SK-N-SH treated with all-trans-retinoic acid at 6 μM for 48 hours (cell line): Measurements from ENCODE around the gene MRPL36.

Experiments used
- PATZ1 ChIP-seq: fragments of 250-450 bp; sonication (Bioruptor Pico); IDR thresholded peaks from 2 replicates; pipeline ENCODE4 v1.8.0; 2020; ENCODE audit warnings: mild to moderate bottlenecking, moderate library complexity, borderline replicate concordance
- TF ChIP-seq, protein P1 (sequence below): fragments of 250-450 bp; sonication (Bioruptor Pico); IDR thresholded peaks from 2 replicates; pipeline ENCODE4 v1.5.1; 2021; ENCODE audit warnings: mild to moderate bottlenecking, moderate library complexity

- TF ChIP-seq PATZ1 (CRISPR knock-in tag): no peak
- TF ChIP-seq, protein P1, sequence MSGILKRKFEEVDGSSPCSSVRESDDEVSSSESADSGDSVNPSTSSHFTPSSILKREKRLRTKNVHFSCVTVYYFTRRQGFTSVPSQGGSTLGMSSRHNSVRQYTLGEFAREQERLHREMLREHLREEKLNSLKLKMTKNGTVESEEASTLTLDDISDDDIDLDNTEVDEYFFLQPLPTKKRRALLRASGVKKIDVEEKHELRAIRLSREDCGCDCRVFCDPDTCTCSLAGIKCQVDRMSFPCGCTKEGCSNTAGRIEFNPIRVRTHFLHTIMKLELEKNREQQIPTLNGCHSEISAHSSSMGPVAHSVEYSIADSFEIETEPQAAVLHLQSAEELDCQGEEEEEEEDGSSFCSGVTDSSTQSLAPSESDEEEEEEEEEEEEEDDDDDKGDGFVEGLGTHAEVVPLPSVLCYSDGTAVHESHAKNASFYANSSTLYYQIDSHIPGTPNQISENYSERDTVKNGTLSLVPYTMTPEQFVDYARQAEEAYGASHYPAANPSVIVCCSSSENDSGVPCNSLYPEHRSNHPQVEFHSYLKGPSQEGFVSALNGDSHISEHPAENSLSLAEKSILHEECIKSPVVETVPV (CRISPR knock-in tag): no peak
Measured at GRCh38 chr5:1795931-1796330, 3.7 kb downstream of the MRPL36 start.
